ENCODE data around the gene LHX6. TPM values are rescaled to one million over a fixed set of nuclear protein-coding genes. Genes with fewer than 3 reads are reported as not detected.

LHX6 gene
- polyA plus RNA-seq, 1 experiment: not detected

GRCh38 chr9:122225312-122226141 is 3.2 kb downstream of the LHX6 start:
- no peak for DNase-seq (ENCODE audit: low read depth, low spot score)
- TF ChIP-seq, protein P1, sequence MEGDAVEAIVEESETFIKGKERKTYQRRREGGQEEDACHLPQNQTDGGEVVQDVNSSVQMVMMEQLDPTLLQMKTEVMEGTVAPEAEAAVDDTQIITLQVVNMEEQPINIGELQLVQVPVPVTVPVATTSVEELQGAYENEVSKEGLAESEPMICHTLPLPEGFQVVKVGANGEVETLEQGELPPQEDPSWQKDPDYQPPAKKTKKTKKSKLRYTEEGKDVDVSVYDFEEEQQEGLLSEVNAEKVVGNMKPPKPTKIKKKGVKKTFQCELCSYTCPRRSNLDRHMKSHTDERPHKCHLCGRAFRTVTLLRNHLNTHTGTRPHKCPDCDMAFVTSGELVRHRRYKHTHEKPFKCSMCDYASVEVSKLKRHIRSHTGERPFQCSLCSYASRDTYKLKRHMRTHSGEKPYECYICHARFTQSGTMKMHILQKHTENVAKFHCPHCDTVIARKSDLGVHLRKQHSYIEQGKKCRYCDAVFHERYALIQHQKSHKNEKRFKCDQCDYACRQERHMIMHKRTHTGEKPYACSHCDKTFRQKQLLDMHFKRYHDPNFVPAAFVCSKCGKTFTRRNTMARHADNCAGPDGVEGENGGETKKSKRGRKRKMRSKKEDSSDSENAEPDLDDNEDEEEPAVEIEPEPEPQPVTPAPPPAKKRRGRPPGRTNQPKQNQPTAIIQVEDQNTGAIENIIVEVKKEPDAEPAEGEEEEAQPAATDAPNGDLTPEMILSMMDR (IDR thresholded peaks at IDR 0.05; ENCODE audit: low read depth, low read length): no peak
- no peak overlapping the region for H3K27ac ChIP-seq (ENCODE audit: low read depth, low read length)
- POLR2A ChIA-PET: interaction anchor here (0.6 kb wide), 2 partner anchors 46 to 78 kb away, joined by 3 to 11 read pairs; no protein-coding TSS in a partner anchor
- peaks cover 92% of the 10 kb centered on the region for H3K27me3 ChIP-seq (ENCODE audit: control insufficient read depth, insufficient read depth, low read length)
- H3K9me3 ChIP-seq (ENCODE audit: control insufficient read depth, insufficient read depth, low read length): peaks cover 5% of the 10 kb centered on the region; the same call in 1 of the 2 replicates
- no peak overlapping the region for H3K4me3 ChIP-seq (ENCODE audit: low read depth, low read length)
- CTCF ChIA-PET: no interaction called here

- POLR2A ChIA-PET: no interaction called here
- CTCF ChIA-PET: no interaction called here
- TF ChIP-seq, protein P1 (IDR thresholded peaks at IDR 0.05; ENCODE audit: low read depth, low read length): no peak
Measured at GRCh38 chr9:122223435-122223834, 5.3 kb downstream of the LHX6 start.

DNA sequence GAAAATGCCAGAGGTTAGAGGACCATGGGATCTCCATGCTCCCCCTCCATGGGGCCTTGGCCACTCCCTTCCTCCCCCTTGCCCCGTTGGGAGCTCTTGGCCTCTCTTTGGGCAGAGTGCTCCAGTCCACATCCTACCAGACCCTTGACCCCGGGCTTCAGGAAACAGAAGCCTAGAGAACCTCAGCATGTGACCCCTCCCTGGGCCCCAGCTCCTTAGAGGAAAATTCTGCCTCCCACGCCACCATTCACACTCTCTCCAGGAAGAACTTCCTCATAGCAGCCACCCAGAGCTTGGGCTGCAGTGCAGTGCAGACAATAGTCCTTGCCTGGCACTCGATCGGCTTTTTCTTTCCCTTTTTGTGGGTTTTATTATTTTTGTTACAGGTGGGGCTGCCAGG is 6.0 kb downstream of the LHX6 start:
- CTCF ChIA-PET: interaction anchor here (0.9 kb wide), 1 partner anchor 124 kb away, joined by 5 read pairs; no protein-coding TSS in a partner anchor
- no peak overlapping the region for H3K4me3 ChIP-seq (ENCODE audit: low read depth, low read length)
- peaks cover 5% of the 10 kb centered on the region; the same call in 1 of the 2 replicates for H3K9me3 ChIP-seq (ENCODE audit: control insufficient read depth, insufficient read depth, low read length)
- POLR2A ChIA-PET: no interaction called here
- no peak overlapping the region for H3K27ac ChIP-seq (ENCODE audit: low read depth, low read length)
- no peak for DNase-seq (ENCODE audit: low read depth, low spot score)
- H3K27me3 ChIP-seq (ENCODE audit: control insufficient read depth, insufficient read depth, low read length): peaks cover 99% of the 10 kb centered on the region
- TF ChIP-seq, protein P1 (IDR thresholded peaks at IDR 0.05; ENCODE audit: low read depth, low read length): no peak

More at GRCh38 chr9:122223435-122223834, 5.3 kb downstream of the LHX6 start:
- no peak overlapping the region for H3K27ac ChIP-seq (ENCODE audit: low read depth, low read length)
- DNase-seq (ENCODE audit: low read depth, low spot score): no peak
- H3K9me3 ChIP-seq (ENCODE audit: control insufficient read depth, insufficient read depth, low read length): peaks cover 5% of the 10 kb centered on the region; the same call in 1 of the 2 replicates
- no peak overlapping the region for H3K4me3 ChIP-seq (ENCODE audit: low read depth, low read length)
- peaks cover 96% of the 10 kb centered on the region for H3K27me3 ChIP-seq (ENCODE audit: control insufficient read depth, insufficient read depth, low read length)

DNA sequence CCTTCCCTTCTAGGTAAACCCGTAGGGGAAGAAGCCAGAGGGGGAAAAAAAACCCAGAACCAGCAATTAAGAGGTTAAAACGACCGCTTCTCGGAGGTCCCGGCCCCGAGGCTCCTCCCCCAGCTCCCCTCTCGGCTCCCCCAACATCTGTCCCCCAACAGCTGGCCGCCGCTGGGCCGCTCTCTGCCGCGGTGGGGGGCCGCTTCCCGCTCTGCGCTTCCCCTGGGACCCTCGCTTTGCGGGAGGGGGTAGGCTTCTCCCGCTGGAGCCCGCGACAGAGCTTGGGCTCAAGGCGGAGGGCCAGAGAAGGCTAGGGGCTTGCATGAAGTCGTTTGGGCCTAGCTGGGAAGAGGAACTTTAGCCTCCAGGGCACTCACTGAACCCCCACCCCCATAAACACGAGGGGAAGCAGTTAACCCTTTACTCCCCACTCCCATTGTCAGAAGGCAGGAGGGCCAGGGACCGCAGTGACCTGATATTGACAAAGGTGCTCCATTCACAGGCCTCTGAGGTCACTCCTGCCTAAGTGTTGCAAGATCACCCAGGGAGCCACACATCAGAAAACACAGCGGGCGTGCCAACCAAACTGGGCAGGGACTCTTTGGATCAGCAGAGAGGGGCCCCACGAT is 7.5 kb downstream of the LHX6 start:
- ChIA-PET CTCF (interaction anchor here (0.7 kb wide), 1 partner anchor 1603 kb away, joined by 6 read pairs; no protein-coding TSS in a partner anchor), POLR2A (no interaction called here)
- no peak for DNase-seq (ENCODE audit: low read depth, low spot score)
- TF ChIP-seq, protein P1 (IDR thresholded peaks at IDR 0.05; ENCODE audit: low read depth, low read length): no peak
- Histone ChIP-seq H3K9me3 (ENCODE audit: control insufficient read depth, insufficient read depth, low read length) (peaks cover 5% of the 10 kb centered on the region), H3K27ac (ENCODE audit: low read depth, low read length) (no peak overlapping the region), H3K4me3 (ENCODE audit: low read depth, low read length) (no peak overlapping the region), H3K27me3 (ENCODE audit: control insufficient read depth, insufficient read depth, low read length) (peaks cover 99% of the 10 kb centered on the region)
